Measurements from ENCODE around the gene NKX6-1.

DNA sequence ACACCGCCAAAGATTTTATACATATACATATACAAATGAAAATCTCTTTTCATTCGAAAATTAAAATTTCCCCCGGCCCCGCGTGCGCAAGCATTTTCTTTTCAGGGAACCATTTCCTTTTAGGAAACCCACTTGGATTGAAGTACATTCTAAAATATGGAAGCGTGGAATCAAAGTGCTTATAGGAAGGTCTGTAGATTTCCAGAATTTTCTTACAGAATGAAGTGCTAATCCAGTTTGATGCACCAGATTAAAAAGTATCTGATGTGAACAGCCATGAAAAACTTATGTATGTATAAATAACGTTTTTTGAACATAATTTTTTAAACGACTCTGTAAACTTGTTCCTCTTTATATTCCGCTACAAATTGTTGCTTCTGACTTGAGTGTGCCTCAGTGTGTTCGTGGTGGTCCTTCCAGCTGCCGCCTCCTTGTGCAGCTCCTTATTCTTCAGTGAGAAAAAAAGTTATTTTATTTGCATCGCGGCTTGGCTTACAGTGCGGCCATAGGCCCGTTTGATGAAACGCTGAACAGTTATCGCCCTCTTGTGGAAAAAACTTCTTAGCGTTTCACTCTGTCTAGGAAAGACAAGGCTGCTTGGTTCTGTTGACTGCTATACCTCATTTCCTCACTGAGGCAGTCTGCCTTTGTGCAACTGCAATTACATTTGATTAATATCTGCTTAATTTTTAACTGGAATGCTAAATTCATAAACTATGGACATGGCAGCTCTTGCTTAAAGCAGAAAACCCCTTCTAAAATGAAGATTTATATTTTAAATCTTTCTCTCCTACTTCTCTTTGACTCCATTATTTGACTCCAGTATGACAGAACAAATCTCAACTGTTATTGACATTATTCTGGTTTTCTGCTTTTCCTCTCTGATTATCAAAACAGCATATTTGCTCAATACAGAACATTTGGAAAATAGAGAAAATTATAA is 4.7 kb upstream of the NKX6-1 start:
- no peak for TF ChIP-seq GATA2 (IDR thresholded peaks at IDR 0.05; ENCODE audit: low read depth, low read length)
- no peak for TF ChIP-seq GATA3 (IDR thresholded peaks at IDR 0.05; ENCODE audit: low read depth, low read length)
